HG02642 (cell line): ENCODE measurements around the gene VASP.
A peak's percentile ranks its signal among the peaks of the same experiment; 100 is the strongest.
"Not testable (repeated sequence)": the region's sequence is repeated elsewhere in the genome, so short reads cannot be mapped to it uniquely, and the experiment has no call there.

Experiments
- ATAC-seq: cut with Tn5 transposase; IDR thresholded peaks from one replicate; pipeline ENCODE4 v1.9.1; 2021; ENCODE audit warnings: mild to moderate bottlenecking; ENCODE audit not compliant: unreplicated experiment, poor library complexity

The VASP gene

GRCh38 chr19:45496349-45496953 lies 10.8 kb upstream of the VASP start:
- ATAC-seq: peak; percentile 15

DNA sequence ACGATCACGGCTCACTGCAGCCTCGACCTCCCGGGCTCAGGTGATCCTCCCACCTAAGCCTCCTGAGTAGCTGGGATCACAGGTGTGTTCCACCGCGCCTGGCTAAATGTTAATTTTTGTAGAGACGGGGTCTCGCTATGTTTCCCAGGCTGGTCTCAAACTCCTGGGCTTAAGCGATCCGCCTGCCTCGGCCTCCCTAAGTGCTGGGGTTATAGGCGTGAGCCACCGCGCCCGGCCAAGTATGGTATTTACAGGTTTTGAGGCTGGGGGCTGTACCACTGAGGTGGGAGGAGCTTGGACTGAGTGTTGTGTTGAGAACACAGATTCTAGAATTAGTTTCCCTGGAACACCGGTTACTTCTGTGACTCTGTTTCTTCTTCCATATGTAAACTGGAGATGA lies 9.5 kb upstream of the VASP start:
- ATAC-seq: no peak

DNA sequence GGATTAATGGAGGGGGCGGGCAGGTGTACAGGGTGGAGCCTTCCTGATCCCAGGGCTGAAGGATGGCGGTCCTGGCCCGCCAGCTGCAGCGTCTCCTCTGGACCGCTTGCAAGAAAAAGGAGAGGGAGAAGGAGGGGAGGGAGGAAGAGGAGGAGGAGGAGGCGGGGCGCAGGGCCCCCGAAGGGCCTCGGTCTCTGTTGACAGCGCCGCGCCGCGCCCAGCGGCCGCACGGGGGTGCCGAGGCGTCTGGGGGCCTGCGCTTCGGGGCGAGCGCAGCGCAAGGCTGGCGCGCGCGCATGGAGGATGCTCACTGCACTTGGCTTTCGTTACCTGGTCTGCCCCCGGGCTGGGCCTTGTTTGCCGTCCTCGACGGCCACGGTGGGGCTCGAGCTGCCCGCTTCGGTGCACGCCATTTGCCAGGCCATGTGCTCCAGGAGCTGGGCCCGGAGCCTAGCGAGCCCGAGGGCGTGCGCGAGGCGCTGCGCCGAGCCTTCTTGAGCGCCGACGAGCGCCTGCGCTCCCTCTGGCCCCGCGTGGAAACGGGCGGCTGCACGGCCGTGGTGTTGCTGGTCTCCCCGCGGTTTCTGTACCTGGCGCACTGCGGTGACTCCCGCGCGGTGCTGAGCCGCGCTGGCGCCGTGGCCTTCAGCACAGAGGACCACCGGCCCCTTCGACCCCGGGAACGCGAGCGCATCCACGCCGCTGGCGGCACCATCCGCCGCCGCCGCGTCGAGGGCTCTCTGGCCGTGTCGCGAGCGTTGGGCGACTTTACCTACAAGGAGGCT lies 8.7 kb upstream of the VASP start, which contains the start of gene PPM1N:
Gene PPM1N (plus strand): TSS at position 33 of the 785 bp plus-strand sequence. CDS start 30 bp downstream, at position 63.
- no peak for ATAC-seq

GRCh38 chr19:45499196-45500180 lies 7.8 kb upstream of the VASP start:
- no peak for ATAC-seq

- ATAC-seq: no peak
Measured at GRCh38 chr19:45500918-45501729, 6.2 kb upstream of the VASP start.

DNA sequence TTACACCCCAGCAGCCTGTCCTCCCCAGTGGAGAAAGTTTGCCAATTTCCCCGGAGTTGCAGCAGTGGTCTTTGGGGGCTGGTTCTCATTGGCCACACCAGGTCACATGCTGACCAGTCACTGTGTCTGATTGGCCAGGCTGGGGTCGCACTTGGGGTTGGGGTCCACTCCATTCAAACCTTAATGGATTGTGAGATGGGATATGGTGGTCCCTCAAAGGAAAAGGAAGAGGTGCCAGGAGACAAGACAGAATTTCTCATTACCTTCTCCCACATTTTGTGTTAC lies 5.6 kb upstream of the VASP start:
- no peak for ATAC-seq

DNA sequence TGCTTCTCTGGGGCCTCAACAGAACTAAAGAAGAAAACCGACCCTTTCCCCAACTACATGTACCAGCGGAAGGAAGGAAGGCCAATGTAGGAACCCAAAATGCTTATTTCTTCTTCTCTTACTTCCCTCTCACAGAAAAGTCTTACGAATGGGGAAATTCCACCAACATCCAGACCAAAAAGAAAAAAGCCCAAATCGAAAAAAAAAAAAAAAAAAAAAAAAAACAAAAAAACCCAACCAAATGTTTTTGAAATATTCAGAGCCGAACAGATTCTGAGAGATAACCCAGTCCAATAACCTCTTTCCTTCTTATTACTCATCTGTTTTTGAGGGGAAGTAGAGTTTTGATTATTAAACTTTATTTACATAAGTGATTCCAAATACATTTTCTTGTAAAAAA lies 5.2 kb upstream of the VASP start:
- ATAC-seq: no peak

DNA sequence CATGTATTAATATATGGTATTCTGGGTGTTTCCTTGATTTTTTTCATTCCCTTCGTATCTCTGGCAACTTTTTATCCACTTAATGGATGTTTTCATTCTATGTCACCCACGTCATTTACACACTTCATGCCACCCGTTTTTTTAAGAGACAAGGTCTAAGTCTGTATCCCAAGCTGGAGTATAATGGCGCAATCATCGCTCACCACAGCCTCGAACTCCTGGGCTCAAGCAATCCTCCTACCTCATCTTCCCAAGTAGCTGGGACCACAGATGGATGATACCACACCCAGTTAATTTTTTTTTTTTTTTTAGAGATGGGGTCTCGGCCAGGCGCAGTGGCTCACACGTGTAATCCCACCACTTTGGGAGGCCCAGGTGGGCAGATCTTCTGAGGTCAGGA lies 3.4 kb upstream of the VASP start:
- ATAC-seq: no peak

GRCh38 chr19:45505151-45505995 lies 1.9 kb upstream of the VASP start:
- no peak for ATAC-seq

- ATAC-seq: no peak
Measured at GRCh38 chr19:45505996-45506245, 1.4 kb upstream of the VASP start.

- peak; percentile 60 for ATAC-seq
Measured at GRCh38 chr19:45506246-45506988, 862 bp upstream of the VASP start.

GRCh38 chr19:45507872-45508416 lies 665 bp downstream of the VASP start:
- ATAC-seq: no peak

DNA sequence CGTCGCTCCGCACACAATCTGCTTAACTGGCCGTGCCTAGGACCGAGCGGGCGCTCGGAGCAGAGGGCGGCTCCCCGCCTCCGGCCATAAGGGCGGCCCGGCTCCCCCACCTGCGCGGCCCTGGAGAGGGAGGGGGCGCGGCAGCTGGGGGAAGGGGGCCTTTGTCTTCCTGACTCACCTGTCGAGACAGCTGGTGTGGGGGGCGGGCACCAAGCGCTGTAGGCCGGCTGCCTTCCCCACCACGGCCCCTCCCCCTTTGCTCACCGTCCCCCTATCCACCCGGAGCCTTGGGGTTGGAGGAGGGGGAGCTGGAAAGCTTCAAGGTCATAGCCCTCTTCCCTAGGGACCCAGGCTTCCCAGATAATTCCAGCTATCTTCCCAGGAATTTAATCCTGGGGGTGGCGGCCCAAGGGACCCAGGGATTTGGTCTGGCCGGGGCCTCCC lies 1.2 kb downstream of the VASP start:
- ATAC-seq: no peak

GRCh38 chr19:45508861-45509691 lies 1.8 kb downstream of the VASP start:
- ATAC-seq: peak; percentile 18

- ATAC-seq: no peak
Measured at GRCh38 chr19:45509692-45510015, 2.4 kb downstream of the VASP start.

DNA sequence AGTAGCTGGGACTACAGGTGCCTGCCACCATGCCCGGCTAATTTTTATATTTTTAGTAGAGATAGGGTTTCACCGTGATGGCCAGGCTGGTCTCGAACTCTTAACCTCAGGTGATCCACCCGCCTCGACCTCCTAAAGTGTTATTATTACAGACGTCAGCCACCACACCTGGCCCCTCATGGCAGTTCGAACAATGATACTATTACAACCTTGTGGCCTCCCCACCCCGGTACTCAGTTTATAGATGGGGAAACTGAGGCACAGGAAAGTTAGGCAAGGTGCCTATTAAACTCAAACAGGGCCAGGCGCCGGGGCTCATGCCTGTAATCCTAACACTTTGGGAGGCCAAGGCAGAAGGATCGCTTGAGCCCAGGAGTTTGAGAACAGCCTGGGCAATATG lies 3.1 kb downstream of the VASP start:
- ATAC-seq: not testable (repeated sequence)

DNA sequence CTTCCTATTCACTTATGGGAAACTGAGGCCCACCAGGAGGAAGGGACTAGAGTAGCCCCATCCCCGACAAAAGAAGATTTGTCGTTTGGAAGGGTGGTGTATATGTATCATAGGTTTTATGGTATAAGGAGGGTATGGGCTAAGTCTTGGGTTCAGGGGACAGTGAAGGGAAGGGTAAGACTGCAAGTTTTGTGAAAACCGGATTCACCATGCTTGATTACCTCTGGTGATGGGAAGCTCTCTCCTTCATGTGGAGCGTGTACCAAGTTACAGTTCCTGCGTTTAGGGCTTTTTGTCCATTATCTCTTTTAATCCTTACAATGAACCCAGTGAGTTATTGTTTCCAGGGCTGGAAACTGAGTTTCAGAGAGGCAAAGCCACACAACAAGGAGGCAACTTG lies 3.8 kb downstream of the VASP start:
- no peak for ATAC-seq
